Left renal cortex interstitium (tissue), 4 donors: ENCODE measurements around the gene ACSL1. TPM values are rescaled to one million over a fixed set of nuclear protein-coding genes. Genes with fewer than 3 reads are reported as not detected.

Experiments used
- DNase-seq, 4 donors: peaks; one replicate each; pipeline ENCODE4 v3.0.0-alpha.2; 2013; ENCODE audit warnings: low read depth in 4 of 4, low spot score in 2 of 4, missing footprints in 1 of 4
- polyA plus RNA-seq, 4 donors: library from polyadenylated mRNA; unstranded; fragments of 120-200 nt; gene quantifications; one replicate each; pipeline ENCODE4 v1.2.1, GENCODE V29; 2013; ENCODE audit not compliant: insufficient read length in 4 of 4

ACSL1 gene, protein sequence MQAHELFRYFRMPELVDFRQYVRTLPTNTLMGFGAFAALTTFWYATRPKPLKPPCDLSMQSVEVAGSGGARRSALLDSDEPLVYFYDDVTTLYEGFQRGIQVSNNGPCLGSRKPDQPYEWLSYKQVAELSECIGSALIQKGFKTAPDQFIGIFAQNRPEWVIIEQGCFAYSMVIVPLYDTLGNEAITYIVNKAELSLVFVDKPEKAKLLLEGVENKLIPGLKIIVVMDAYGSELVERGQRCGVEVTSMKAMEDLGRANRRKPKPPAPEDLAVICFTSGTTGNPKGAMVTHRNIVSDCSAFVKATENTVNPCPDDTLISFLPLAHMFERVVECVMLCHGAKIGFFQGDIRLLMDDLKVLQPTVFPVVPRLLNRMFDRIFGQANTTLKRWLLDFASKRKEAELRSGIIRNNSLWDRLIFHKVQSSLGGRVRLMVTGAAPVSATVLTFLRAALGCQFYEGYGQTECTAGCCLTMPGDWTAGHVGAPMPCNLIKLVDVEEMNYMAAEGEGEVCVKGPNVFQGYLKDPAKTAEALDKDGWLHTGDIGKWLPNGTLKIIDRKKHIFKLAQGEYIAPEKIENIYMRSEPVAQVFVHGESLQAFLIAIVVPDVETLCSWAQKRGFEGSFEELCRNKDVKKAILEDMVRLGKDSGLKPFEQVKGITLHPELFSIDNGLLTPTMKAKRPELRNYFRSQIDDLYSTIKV
- 10 to 100 TPM; 46.7 to 77.5 (median 56.3) TPM for polyA plus RNA-seq

DNA sequence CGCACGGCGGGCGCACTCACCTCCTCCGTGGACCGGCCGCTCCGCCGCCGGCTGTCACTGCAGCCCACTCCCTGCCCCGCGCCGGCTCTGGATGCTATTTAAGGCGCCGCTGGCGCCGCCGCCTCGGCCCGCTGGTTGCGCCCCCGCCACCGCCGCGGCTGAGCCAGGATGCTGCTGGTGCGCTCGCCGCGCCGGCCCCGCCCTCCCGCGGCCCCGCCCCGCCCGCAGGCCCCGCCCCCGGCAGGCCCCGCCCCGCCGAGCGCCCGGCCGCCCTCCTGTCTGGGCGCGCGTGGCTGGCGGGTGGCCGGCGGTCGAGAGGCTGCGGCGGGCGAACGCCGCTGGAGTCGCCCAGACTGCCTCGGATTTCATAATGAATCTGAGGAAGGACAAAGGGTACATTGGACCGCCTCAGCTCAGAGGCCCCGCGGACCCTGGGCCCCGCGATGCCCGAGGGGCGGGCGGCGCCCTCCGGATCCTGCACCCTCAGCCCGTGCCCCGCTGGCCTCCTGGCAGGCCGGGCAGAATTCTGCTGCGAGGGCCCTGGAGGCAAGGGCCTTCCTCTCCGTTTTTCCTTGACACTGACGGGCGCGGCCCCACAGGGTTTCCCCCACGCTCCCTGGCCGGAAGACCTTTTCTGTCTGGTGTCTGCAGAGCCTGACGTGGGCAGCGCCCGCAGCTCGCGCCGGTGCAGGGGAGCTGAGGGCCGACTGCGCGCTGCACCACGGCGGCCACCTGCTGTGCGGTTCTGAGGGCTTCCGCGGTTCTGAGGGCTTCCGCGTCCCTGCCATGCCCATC, at the start of gene ACSL1:
TSS of gene ACSL1 (minus strand) at position 73 of the 795 bp plus-strand sequence. CDS start 22,454 bp downstream, outside the sequence.
- DNase-seq = no peak

DNA sequence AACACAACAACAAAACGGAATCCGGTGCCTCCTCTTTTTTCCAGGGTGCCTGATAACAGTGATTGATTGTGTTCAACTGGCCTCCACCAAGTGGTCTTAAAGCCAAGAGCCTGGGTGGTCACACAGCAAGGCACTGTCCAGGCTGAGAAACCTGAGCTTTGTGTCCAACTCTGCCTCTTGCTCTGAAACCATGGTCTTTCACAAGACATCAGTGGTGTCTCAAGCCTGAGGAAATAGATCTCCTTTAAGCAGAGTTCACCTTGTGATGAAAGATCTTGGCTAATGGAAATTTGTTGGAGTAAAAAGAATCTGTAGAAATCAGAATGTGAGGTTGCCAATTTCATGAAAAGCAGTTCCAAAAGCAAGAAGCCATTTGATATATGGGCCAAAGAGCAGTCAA, 47.3 kb upstream of the ACSL1 start:
- DNase-seq = no peak

DNA sequence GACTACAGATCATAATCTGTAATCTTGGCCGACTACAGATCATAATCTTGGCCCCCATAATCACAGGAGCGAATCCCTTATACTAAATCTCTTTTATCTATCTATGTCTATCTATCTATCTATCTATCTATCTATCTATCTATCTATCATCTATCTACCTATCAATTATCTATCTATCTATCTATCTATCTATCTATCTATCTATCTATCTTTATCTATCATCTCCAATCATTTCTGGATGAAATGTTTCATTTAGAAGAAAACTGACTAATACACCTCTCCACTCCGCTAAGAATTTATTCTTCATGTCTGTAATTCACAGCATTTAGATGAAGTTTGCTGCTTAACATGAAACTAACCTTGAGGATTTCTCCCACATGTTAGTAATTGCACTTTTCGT, 45.0 kb upstream of the ACSL1 start:
- no peak for DNase-seq

DNA sequence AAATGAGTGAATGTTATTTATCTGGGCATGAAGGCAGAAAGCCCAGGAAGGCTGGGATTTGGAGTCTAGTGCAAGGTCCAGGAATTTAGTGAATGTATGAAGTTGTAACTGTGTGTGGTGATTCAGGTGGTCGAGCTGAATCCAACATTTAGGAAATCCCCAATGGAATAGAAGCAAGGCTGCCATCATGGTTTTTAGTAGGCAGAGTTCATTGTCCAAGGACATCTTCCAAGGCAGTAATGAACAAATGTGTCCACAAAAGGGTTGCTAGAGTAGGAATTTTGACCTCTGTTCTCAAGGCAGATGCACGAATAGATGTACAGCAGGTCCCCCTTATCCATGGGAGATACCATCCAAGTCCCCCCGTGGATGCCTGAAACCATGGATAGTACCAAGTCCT, 42.9 kb upstream of the ACSL1 start:
- DNase-seq = no peak

DNA sequence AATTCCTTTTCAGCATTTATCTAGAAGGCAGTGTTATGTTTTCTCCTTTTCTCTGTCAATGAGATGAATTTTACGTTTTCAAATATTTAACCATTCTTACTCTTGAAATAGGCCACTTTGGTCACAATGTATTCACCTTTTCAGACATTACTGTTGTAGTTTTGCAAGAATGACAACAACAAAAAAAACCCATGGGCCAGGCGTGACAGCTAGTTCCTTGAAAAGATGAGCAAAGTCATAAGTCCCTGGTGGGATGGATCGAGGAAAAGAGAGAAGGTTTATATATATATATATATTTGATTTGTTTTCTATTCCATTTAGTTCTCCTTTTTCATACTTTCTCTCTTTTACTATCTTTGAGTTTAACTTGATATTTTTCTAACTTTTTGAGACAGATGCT, 38.1 kb upstream of the ACSL1 start:
- DNase-seq = no peak

DNA sequence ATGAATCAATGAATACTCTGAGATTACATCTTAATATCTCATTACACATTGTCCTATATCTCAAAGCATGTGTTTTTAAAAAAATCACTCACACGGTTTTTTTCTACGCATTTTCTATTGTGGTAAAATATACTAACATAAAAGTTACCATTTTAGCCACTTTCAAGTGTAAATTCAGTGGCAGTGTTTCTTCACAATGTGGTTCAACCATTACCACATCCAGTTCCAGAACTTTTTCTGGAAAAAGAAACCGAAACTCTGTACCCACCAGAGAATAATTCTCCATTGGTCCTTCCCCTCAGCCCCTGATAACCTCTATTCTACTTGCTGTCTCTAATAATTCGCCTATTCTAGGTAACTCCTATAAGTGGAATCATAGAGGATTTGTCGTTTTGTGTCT, 35.3 kb upstream of the ACSL1 start:
- no peak for DNase-seq

DNA sequence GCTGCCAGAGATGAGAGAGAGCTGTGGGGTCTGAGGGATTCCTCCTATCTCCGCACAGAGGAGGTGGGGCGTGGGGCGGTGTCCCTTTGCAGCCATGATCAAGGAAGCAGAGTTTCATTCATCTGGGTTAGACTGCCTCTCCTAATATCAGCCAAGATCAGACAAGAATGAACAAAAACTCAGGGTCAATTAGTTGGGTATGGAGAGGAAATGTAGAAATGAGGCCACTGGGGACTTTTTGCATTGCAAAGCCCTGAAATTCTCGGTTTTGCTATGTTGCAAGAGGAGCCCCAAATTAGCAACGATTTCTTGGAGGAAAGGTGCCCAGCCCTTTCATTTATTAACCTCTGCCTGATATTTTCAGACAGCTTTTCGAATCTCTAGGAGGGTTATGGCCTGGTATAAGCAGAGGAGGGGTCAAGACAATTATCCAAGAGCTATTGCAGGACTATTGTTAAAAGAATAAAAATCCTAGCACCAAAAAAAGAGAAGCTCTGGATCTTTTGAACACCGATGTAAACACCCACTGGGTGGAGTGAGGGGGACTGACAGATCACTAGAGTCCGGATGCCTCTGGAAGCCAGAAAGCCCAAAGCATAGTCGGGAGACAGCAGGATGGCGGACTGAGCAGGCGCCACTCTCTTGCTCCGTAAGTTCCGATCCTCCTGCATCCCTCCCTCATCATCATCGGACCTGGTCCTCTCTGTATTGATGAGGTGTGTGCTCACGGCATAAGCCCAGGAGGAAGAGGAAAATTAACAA, 34.4 kb upstream of the ACSL1 start:
- DNase-seq = no peak

DNA sequence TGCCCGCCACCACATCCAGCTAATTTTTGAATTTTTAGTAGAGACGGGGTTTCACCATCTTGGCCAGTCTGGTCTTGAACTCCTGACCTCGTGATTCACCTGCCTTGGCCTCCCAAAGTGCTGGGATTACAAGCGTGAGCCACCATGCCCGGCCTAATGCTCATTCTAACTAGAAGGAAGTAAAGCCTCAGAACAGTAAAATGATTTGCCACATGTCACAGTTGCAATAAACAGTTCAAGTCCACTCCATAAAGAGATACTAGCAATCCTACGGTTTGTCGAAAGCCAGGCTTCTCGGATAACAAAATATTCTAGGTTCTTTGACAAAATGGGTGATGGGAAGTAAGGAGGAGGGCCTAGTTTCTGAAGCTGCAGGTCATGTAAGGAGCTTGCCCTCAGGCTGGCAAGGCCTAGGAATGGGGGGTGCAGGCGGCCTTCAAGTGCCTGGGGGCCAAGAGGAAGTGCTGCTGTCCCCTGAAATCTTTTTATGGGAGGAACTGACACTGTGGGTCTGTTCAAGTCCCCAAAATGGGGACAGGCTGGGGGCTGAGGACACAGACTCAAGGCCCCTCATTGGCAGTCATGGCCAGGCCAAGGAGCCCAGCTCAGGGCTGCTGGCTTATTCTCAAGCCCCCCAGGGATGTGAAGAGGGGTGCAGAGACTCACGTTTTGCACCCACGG, 31.8 kb upstream of the ACSL1 start:
- no peak for DNase-seq

DNA sequence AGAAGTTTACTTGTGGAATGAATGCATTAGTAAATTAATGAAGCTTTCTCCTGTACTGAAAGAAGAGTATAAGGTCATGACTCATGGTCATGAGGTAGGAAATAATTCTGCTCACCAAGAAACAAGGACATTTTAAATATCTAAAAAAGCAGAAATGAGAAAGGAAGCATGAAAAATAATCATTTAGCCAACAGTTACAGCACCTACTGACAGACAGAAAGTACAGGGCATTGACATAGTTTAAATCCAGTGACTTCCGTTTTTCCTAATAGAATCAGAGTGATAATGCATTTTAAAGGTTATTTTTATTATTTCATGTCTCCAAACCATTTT, 30.5 kb upstream of the ACSL1 start:
- no peak for DNase-seq

DNA sequence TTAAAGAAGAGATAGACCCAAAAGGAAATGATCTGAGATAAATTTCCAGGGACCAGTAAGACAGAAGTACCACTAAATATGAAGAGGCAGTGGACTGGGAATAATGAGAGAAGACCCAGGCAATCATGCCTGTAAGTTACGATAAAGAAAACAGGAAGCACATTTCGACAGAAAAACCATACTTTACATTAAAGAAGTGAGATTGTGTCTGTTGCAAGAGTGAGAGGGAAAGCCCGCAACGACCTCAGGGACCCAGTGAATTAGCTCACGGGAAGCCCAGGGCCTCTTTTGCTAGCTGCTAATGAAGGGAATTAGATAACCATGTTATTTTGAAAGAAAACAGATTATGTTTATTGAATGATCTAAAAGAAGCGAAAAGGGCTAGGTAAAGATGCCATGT, 28.9 kb upstream of the ACSL1 start:
- no peak for DNase-seq

DNA sequence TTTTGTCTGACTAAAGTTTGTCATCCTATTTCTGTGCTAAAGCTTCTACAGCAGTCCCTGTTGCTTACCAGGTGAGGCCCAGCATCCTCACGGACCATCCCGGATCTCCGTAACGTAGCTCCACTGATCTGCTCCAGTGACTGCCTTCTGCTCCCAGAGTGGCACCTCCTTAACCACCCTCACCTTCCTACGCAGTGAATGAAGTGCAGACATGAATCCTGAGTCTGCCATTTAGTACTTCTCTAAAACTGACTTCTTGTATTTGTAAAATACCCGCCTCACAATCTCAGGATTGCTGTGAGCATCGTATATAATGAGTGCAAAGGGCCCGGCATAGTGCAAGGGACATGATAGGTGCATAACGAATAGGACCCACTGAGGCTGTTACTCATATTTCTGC, 27.7 kb upstream of the ACSL1 start:
- DNase-seq = no peak

DNA sequence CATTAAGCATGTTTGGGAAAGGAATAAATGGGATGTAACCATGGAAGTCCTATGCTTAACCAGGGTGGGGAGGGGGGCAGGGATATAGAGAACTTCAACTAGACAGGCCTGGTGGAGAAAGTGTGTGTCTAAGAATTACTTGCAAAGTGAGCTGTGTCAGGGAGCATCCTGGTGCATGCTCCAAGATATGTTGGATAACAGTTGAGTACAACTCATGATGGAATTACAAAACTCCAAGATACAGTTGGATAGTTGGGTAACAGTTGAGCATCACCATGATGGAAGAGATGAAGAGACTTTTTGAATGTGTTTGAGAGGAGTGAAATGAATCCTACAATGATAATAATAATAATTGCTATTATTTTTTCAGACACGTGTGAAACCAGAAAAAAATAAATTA, 26.1 kb upstream of the ACSL1 start:
- no peak for DNase-seq

DNA sequence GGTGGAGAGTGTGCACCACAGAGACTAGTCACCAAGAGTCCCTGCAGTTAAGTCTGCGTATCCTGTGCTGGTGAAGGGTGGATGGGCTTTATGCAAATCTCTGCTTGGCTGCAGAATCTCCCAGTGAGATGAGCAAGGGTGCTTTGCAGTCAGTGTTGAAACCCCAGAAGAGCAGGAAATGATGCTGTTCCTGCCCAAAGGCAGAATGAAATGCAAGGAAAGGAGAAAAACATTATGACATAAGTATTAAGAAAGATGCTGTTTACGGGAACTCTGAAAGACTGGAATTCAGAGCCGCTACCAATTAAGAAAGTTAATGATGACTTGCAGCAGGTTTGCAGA, 25.4 kb upstream of the ACSL1 start:
- DNase-seq = no peak

DNA sequence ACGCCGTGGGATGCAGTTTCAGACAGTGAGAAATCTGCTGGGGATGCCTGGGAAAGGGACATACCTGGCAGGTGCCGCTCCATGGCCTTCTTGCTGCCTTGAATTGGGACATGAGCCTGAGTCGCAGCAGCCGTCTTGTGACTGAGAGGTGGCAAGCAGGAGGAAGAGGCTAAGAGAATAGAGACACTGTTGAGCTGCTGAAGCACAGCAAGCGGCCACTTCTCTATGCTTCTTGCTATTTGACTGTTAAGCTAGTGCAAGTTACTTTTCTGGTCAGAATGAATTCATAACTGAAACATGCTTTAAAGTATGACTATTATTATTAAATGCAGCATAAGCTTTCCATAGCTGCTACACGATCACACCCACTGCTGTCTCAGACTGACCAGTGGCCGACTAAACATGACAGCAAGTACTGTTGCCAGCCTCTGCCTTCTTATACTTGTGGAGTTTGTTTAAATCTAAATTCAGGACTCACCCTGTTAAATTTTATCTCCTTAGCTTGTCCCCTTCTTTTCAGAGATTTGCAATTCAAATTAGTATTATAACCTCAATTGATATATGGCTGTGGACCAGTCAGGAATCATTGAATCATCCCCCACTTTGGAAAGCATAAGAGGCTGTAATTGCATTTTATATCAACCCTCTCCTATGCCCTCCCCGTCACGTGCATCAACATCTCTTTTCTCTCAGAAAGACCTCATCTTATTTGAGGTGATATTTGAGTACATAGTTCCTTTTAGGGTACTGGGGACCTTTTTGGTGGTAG, 24.8 kb upstream of the ACSL1 start:
- DNase-seq = no peak

DNA sequence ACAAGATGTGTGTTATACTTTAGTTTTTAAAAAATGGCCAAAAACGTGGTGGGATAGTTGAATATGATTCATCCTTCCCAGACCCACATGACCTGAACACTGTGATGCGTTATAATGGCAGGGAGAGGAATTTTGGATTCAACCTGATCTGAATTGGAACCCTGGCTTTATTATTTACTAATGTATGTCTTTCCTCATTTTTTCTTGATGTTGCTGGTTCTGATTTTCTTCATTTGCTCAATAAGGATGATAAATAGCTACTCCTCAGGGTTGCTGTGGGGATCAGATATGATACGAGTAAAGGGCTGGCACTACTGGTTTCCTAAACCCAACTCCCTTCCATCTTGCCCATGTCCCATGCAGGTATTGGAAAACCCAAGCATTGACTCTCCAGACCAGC, 24.2 kb upstream of the ACSL1 start:
- no peak for DNase-seq

DNA sequence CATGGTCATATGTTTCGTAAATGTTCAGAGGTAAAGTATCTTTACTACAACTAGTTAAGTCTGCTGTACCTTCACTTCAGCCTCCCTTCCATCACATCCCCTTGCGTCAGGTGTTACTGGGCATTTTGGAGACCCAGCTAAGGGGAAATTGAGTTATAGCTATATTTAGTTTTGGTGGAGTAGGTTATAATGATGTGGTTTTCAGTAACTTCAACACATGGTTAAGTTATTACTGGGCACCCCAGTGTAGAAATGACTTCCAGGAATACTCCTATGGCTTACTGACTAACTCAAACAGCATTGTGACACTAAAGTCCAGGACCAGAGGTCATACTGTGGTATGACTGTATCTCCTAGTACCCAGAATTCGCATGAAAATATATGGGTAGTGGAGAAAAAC, 23.4 kb upstream of the ACSL1 start:
- no peak for DNase-seq

DNA sequence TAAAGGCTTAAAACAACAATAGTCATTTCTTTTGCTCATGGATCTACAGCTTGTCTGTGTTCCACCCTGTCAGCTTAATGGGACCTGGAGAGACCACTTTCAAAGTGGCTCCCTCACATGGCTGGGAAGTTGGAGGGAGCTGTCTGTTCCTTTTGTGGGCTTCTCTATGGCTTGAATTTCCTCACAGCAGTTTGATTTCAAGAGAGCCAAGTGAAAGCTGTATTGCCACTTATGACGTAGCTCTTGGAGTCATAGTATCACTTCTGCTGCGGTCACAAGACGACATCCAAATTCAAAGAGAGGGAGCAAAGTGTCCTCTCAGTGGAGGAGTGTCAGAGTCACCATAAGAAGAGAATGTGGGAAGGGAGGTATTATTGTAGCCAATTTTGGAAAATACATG, 22.7 kb upstream of the ACSL1 start:
- DNase-seq = no peak

DNA sequence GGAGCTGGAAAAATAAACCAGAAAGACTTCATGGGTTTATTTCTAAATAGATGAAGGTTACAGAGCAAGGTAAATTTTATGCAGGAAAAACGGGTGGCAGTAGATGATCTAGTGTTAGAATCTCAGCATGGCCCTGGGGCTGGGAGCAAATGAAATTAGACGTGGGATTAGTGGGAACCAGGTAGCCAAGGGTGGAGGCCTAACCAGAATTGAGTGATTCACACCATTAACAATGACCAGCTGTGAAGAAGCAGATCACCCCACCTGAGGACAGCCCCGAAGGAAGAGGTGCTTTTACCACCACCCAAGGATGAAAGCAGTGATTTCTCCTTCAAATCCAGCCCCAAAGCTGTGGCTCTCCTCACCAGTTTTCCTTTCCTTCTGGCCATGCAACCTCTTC, 20.8 kb upstream of the ACSL1 start:
- no peak for DNase-seq

DNA sequence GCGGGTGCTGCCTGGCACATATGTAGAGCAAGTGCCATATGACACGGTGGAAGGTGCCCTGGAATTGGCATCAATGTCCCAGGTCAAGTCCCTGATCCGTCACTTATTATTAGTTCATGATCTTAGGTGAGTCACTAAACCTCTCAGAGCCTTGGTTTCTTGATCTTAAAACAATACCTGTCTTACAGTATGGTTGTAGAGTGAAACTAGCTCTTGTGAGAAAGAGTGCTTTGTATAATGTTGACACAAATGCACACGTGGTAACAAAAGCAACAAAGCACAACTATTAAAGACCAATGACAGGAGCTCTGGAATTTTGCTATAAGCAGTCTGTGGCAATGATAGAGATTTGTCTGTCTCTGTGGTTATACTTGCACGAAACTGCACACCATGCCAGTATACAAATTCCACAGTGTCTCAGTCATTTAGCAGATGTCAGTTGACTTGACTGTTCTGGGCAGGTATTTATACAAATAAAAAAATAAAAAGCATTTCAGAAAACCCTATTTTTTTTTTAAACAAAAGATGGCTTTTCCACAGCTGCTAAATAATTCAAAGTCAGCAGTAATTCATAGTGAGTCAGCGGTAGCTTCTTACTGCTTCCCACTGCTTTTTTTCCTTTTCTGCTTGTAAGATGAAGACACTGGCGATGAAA, 19.7 kb upstream of the ACSL1 start:
- DNase-seq = no peak
